IgD-negative memory B cell (primary cell): ENCODE data around the gene GSTM3. TPM values are rescaled to one million over a fixed set of nuclear protein-coding genes. Genes with fewer than 3 reads are reported as not detected.
A peak's percentile ranks its signal among the peaks of the same experiment; 100 is the strongest.
"Not testable (repeated sequence)": the region's sequence is repeated elsewhere in the genome, so short reads cannot be mapped to it uniquely, and the experiment has no call there.

ENCODE experiments used
- H3K27ac Mint-ChIP-seq, 3 donors: one replicate each; pipeline ENCODE4 v1.8.0; 2020 to 2022; ENCODE audit warnings: mild to moderate bottlenecking in 3 of 3, mixed read lengths in 3 of 3, moderate library complexity in 1 of 3
- H3K27me3 Mint-ChIP-seq: one replicate; pipeline ENCODE4 v1.8.0; 2021; ENCODE audit warnings: mixed read lengths
- H3K36me3 Mint-ChIP-seq: one replicate; pipeline ENCODE4 v1.8.0; 2020; ENCODE audit warnings: mild to moderate bottlenecking, mixed read lengths
- H3K4me1 Mint-ChIP-seq, 3 donors: one replicate each; pipeline ENCODE4 v1.8.0; 2020 to 2022; ENCODE audit warnings: mixed read lengths in 3 of 3, mild to moderate bottlenecking in 1 of 3
- H3K4me3 Mint-ChIP-seq, 4 donors: one replicate each; pipeline ENCODE4 v1.8.0; 2020 to 2022; ENCODE audit warnings: mild to moderate bottlenecking in 4 of 4, mixed read lengths in 4 of 4, moderate library complexity in 3 of 4
- H3K9me3 Mint-ChIP-seq, 3 donors: one replicate each; pipeline ENCODE4 v1.8.0; 2020 to 2021; ENCODE audit warnings: mixed read lengths in 3 of 3, mild to moderate bottlenecking in 1 of 3
- polyA plus RNA-seq: library from polyadenylated mRNA; unstranded; fragments of 300-500 nt; fragmentation: Illumina TruSeq; gene quantifications from one replicate; pipeline ENCODE4 v1.2.3, GENCODE V29; 2021

The GSTM3 gene
- polyA plus RNA-seq, 1 donor from 2014 or later = 4.6 TPM

- no peak overlapping the region for H3K4me3 Mint-ChIP-seq
These were observed 28.0 kb upstream of the GSTM3 start for GRCh38 chr1:109768820-109769219.

DNA sequence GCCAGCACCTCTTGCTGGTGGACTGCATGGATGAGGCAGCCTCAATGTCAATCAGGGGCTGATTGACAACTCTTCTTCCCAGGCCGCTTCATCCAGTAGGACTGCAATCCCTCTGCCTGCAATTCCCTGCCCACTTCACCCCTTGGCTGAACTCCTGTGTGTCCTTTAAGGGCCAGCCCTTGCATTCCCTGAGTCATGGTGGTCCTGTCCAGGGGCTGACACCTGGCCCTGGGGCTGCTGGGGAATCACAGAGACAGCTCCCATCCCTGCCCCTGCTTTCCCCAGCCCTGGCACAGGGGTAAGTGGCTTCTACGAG, 27.5 kb upstream of the GSTM3 start:
- H3K4me1 Mint-ChIP-seq = no peaks in the 10 kb centered on the region
- H3K4me3 Mint-ChIP-seq = no peak overlapping the region
- H3K27ac Mint-ChIP-seq = no peak overlapping the region
- H3K27me3 Mint-ChIP-seq = no peaks in the 10 kb centered on the region
- H3K9me3 Mint-ChIP-seq = no peaks in the 10 kb centered on the region
- no peaks in the 10 kb centered on the region for H3K36me3 Mint-ChIP-seq

More at GRCh38 chr1:109768820-109769219, 28.0 kb upstream of the GSTM3 start:
- peaks cover 0 to 2% (median 0%) of the 10 kb centered on the region in 3 donors for H3K4me1 Mint-ChIP-seq
- no peak overlapping the region for H3K27ac Mint-ChIP-seq
- no peaks in the 10 kb centered on the region for H3K9me3 Mint-ChIP-seq
- H3K36me3 Mint-ChIP-seq = no peaks in the 10 kb centered on the region
- H3K27me3 Mint-ChIP-seq = no peaks in the 10 kb centered on the region

DNA sequence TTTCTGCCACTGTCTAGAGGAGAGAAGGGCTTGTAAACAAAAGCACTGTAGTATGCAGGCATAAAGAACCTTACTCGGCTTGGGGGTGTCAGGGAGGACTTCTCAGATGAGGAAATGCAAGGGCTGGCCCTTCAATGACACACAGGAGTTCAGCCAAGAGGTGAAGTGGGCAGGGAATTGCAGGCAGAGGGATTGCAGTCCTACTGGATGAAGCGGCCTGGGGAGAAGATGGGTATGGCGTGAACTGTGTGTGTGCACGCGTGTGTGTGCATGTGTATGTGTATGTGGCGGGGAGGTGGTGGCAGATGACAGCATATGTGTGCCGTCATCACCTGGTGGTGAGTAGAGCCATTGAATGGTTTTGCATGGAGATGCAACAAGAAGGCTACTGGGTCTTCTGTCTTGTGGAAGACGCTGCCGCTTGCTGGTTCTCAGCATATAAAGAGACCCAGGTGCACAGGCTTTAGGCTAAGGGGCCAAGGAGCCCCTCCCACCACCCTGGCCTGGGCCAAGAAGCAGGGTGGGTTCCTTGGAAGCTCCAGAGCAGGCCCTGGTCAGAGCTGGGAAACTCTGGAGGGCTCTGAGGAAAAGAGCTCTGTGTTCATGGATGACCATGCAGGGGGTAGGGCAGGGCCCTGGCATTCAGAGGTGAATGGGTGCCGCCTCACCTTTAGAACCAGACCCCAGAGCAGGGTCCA, 26.9 kb upstream of the GSTM3 start:
- Mint-ChIP-seq H3K27ac (no peak overlapping the region), H3K36me3 (no peaks in the 10 kb centered on the region), H3K4me3 (no peak overlapping the region), H3K4me1 (peaks cover 0 to 2% (median 0%) of the 10 kb centered on the region in 3 donors), H3K27me3 (no peaks in the 10 kb centered on the region), H3K9me3 (no peaks in the 10 kb centered on the region)

DNA sequence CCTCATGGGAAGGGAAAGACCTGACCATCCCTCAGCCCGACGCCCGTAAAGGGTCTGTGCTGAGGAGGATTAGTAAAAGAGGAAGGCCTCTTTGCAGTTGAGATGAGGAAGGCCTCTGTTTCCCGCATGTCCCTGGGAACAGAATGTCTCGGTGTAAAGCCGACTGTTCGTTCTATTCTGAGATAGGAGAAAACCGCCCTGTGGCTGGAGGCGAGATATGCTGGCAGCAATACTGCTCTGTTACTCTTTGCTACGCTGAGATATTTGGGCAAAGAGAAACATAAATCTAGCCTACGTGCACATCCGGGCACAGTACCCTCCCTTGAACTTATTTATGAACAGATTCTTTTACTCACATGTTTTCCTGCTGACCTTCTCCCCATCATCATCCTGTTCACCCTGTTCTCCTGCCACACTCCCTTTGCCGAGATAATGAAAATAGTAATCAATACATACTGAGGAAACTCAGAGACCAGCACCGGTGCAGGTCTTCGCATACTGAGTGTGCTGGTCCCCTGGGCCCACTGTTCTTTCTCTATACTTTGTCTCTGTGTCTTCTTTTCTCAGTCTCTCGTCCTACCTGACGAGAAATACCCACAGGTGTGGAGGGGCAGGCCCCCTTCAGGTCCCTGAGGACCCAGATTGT, 26.3 kb upstream of the GSTM3 start:
- not testable (repeated sequence) for H3K27ac Mint-ChIP-seq, H3K9me3 Mint-ChIP-seq, H3K36me3 Mint-ChIP-seq, H3K4me3 Mint-ChIP-seq, H3K4me1 Mint-ChIP-seq, H3K27me3 Mint-ChIP-seq

- Mint-ChIP-seq H3K4me1 (peaks cover 0 to 2% (median 0%) of the 10 kb centered on the region in 3 donors), H3K27ac (no peak overlapping the region), H3K9me3 (peaks cover 0 to 4% (median 0%) of the 10 kb centered on the region in 3 donors), H3K36me3 (no peaks in the 10 kb centered on the region), H3K27me3 (no peaks in the 10 kb centered on the region), H3K4me3 (no peak overlapping the region)
These were observed 25.2 kb upstream of the GSTM3 start for GRCh38 chr1:109765896-109766615.

- Mint-ChIP-seq H3K27ac (no peak overlapping the region), H3K4me3 (no peak overlapping the region), H3K27me3 (no peaks in the 10 kb centered on the region), H3K36me3 (no peaks in the 10 kb centered on the region), H3K9me3 (peaks cover 0 to 4% (median 0%) of the 10 kb centered on the region in 3 donors), H3K4me1 (peaks cover 0 to 2% (median 0%) of the 10 kb centered on the region in 3 donors)
These were observed 24.6 kb upstream of the GSTM3 start for GRCh38 chr1:109765483-109765815.

GRCh38 chr1:109764561-109765482, 24.0 kb upstream of the GSTM3 start:
- Mint-ChIP-seq H3K9me3 (peaks cover 0 to 4% (median 0%) of the 10 kb centered on the region in 3 donors), H3K4me1 (peaks cover 0 to 2% (median 0%) of the 10 kb centered on the region in 3 donors), H3K27ac (no peak overlapping the region), H3K36me3 (no peaks in the 10 kb centered on the region), H3K4me3 (no peak overlapping the region), H3K27me3 (no peaks in the 10 kb centered on the region)

- no peaks in the 10 kb centered on the region for H3K27me3 Mint-ChIP-seq
- peaks cover 0 to 4% (median 0%) of the 10 kb centered on the region in 3 donors for H3K9me3 Mint-ChIP-seq
- H3K36me3 Mint-ChIP-seq = no peaks in the 10 kb centered on the region
- H3K4me1 Mint-ChIP-seq = peaks cover 0 to 2% (median 0%) of the 10 kb centered on the region in 3 donors
- peak within 1 kb of the TSS in 1 of 3 donors; percentile 48 for H3K27ac Mint-ChIP-seq
- H3K4me3 Mint-ChIP-seq = no peak within 1 kb of the TSS
These were observed 23.0 kb upstream of the GSTM3 start, which contains the start of gene EPS8L3 for GRCh38 chr1:109763646-109764415. EPS8L3 (minus strand) TSS chr1:109763923; CDS start chr1:109761749, 2,174 bp downstream.

DNA sequence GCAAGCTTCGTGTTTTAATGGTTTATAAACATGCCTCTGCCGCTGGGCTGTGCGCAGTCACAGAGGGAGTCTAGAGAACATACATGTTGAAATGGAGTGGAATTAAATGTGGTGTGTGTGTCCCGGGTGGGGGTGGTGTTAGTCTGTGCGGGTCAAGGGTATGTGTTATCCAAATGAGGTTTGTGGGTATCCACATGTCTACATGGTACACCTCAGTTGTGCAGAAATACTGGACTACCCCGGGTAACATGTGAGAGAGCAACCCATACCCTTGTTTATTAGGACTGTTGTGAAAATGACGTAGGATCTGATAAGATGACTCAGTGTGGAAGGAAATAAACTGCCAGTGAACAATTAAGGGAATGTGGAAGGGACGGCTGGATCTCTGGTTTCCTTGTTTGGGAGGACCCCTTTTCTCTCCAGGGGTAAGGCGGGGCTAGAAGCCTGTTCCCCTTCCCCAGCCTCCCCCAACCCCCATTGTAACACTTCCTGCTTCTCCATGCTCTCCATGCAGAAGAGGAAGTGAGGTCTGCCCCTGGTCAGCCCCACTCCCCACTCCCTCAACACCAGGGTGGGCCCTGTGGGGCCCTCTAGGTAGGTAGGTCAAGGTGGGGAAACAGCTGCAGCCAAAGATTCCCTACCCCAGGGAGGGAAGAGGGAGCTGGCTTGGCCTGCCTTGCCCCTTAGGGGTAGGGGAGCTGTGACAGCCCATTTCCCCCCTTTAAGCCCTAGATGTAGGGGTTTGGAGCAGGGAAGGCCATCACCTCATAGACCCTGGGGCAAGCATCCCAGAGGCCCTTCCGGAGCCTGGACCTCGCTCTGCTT, 22.2 kb upstream of the GSTM3 start:
- Mint-ChIP-seq H3K36me3 (no peaks in the 10 kb centered on the region), H3K27ac (peak overlapping the region in 1 of 3 donors; percentile 48), H3K27me3 (no peaks in the 10 kb centered on the region), H3K9me3 (peaks cover 0 to 4% (median 0%) of the 10 kb centered on the region in 3 donors), H3K4me3 (peak overlapping the region in 1 of 4 donors; percentile 1), H3K4me1 (peaks cover 0 to 2% (median 0%) of the 10 kb centered on the region in 3 donors)

GRCh38 chr1:109762039-109762585, 21.3 kb upstream of the GSTM3 start:
- peaks cover 0 to 2% (median 0%) of the 10 kb centered on the region in 3 donors for H3K4me1 Mint-ChIP-seq
- H3K9me3 Mint-ChIP-seq = peaks cover 0 to 4% (median 0%) of the 10 kb centered on the region in 3 donors
- H3K4me3 Mint-ChIP-seq = no peak overlapping the region
- H3K27me3 Mint-ChIP-seq = no peaks in the 10 kb centered on the region
- H3K27ac Mint-ChIP-seq = no peak overlapping the region
- no peaks in the 10 kb centered on the region for H3K36me3 Mint-ChIP-seq

DNA sequence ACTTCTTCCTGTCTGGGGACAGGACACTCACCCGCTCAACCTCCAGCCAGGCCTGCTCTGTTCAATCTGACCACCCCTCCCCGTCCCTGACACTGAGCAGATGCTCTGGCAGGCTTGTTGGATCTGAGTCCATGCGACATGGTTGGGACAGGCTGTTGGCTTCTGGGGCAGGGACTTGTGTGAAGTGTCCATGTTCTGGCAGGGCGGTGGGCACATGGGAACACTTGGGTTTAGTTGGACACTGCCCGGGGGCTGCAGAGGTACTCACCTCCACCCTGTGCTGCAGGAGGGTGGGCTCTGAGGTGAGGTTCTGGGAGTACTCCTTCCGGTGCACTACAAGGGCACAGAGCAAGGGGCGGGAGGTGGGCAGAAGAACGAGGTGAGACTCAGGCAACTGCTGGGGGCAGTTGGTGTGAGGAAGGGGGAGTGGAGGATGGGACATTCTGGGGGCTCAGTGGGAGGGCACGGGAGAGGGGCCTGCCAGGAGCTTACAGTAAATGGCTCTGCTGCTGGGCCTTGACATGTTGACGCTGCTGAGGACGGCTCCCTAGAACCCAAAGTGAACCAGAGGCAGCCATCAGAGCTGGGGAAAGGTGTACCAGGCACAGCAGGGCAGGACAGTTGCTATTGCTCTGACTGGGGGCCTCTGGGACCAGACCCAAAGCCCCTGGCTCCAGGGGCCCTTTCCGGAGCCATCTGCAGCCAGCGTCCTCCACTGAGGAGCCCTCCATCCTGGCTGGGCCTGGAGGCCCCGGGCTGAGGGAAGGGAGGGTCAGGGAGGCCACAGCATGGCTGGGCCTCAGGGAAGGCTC, 20.6 kb upstream of the GSTM3 start:
- no peaks in the 10 kb centered on the region for H3K36me3 Mint-ChIP-seq
- H3K9me3 Mint-ChIP-seq = peaks cover 0 to 4% (median 0%) of the 10 kb centered on the region in 3 donors
- no peaks in the 10 kb centered on the region for H3K27me3 Mint-ChIP-seq
- H3K27ac Mint-ChIP-seq = no peak overlapping the region
- H3K4me1 Mint-ChIP-seq = peaks cover 0 to 2% (median 0%) of the 10 kb centered on the region in 3 donors
- no peak overlapping the region for H3K4me3 Mint-ChIP-seq

GRCh38 chr1:109760581-109761226, 19.9 kb upstream of the GSTM3 start:
- no peaks in the 10 kb centered on the region for H3K27me3 Mint-ChIP-seq
- H3K9me3 Mint-ChIP-seq = peaks cover 0 to 4% (median 0%) of the 10 kb centered on the region in 3 donors
- no peak overlapping the region for H3K4me3 Mint-ChIP-seq
- no peak overlapping the region for H3K27ac Mint-ChIP-seq
- no peaks in the 10 kb centered on the region for H3K36me3 Mint-ChIP-seq
- H3K4me1 Mint-ChIP-seq = peaks cover 0 to 3% (median 0%) of the 10 kb centered on the region in 3 donors
